HL-60 (cell line): Measurements from ENCODE around the gene FN1.

Source experiments
- CTCF ChIP-seq: IDR thresholded peaks from one replicate; pipeline ENCODE4 v1.5.1; 2011; ENCODE audit warnings: low read length, control low read depth, inconsistent platforms; ENCODE audit not compliant: insufficient read depth
- POLR2AphosphoS5 ChIP-seq: IDR thresholded peaks from 2 replicates; pipeline ENCODE4 v1.6.1; 2012; ENCODE audit warnings: low read depth
- TF ChIP-seq, protein P1 (sequence below): IDR thresholded peaks from 2 replicates; pipeline ENCODE4 v1.6.1; 2012; ENCODE audit warnings: low read depth; ENCODE audit not compliant: insufficient replicate concordance

DNA sequence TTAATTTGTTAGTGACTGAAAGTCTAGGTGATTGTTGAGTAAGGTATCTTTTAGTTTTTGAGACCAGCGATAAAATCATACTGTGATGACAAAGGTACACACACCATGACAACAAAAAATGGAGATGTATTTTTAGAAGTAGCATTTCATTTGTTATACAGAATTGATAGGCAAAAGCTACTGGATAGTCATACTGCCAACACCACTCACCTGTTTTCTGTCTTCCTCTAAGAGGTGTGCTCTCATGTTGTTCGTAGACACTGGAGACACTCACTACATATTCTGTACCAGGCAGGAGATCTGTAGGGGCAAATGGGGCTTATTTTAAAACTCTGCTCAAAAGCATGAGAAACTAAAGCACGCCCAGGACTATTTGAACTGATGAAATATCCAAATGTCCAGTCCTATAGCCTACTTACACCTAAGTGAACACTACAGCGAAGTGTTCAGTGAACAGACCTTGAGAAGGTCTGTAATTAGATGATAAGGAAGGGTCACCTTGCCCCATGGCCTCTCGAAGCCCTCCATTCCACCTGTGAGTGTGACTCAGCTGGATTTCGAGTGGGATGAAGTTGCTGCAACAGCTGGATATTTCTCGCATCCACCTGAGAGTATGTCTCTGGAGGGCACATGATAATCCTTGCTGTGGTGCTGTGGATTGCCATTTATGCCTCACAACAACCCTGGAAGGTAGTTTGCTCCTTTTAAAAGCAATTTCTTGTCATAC, 47.7 kb downstream of the FN1 start:
- no peak for TF ChIP-seq CTCF
- TF ChIP-seq, protein P1, sequence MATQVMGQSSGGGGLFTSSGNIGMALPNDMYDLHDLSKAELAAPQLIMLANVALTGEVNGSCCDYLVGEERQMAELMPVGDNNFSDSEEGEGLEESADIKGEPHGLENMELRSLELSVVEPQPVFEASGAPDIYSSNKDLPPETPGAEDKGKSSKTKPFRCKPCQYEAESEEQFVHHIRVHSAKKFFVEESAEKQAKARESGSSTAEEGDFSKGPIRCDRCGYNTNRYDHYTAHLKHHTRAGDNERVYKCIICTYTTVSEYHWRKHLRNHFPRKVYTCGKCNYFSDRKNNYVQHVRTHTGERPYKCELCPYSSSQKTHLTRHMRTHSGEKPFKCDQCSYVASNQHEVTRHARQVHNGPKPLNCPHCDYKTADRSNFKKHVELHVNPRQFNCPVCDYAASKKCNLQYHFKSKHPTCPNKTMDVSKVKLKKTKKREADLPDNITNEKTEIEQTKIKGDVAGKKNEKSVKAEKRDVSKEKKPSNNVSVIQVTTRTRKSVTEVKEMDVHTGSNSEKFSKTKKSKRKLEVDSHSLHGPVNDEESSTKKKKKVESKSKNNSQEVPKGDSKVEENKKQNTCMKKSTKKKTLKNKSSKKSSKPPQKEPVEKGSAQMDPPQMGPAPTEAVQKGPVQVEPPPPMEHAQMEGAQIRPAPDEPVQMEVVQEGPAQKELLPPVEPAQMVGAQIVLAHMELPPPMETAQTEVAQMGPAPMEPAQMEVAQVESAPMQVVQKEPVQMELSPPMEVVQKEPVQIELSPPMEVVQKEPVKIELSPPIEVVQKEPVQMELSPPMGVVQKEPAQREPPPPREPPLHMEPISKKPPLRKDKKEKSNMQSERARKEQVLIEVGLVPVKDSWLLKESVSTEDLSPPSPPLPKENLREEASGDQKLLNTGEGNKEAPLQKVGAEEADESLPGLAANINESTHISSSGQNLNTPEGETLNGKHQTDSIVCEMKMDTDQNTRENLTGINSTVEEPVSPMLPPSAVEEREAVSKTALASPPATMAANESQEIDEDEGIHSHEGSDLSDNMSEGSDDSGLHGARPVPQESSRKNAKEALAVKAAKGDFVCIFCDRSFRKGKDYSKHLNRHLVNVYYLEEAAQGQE = no peak
- no peak for TF ChIP-seq POLR2AphosphoS5
